MCF 10A (cell line): Measurements from ENCODE around the gene TMEM247. TPM values are rescaled to one million over a fixed set of nuclear protein-coding genes. Genes with fewer than 3 reads are reported as not detected.

ENCODE experiments used
- BruUV-seq: library from RNA; stranded (reverse); fragments of 400-500 nt; replicated peaks from 2 replicates; lab custom pipeline; 2021; lab: Mats Ljungman, UMichigan
- CTCF ChIA-PET: fragments of 300-600 bp; sonication (Branson Sonifier 250); formaldehyde crosslinking; extraction: SDS; loops from one replicate; lab custom pipeline; 2021; ENCODE audit warnings: antibody characterized with exemption, inconsistent platforms; lab: Yijun Ruan, JAX
- POLR2A ChIA-PET: fragments of 300-600, 350-650 bp; sonication (Branson Sonifier 250); formaldehyde crosslinking; extraction: SDS; loops from one replicate; lab custom pipeline; 2020; ENCODE audit warnings: antibody characterized with exemption, inconsistent platforms; lab: Yijun Ruan, JAX
- DNase-seq: peaks from one replicate; pipeline ENCODE4 v3.0.0-alpha.2; 2018; ENCODE audit not compliant: unreplicated experiment
- H3K27ac Mint-ChIP-seq: one replicate; pipeline ENCODE4 v1.8.0; 2022; ENCODE audit warnings: mild to moderate bottlenecking, low read depth, mixed read lengths; ENCODE audit not compliant: unreplicated experiment
- H3K27me3 Mint-ChIP-seq: one replicate; pipeline ENCODE4 v1.8.0; 2022; ENCODE audit warnings: mixed read lengths; ENCODE audit not compliant: insufficient read depth, unreplicated experiment
- H3K36me3 Mint-ChIP-seq: one replicate; pipeline ENCODE4 v1.8.0; 2022; ENCODE audit warnings: mild to moderate bottlenecking, moderate library complexity, mixed read lengths; ENCODE audit not compliant: insufficient read depth, unreplicated experiment
- H3K4me1 Mint-ChIP-seq: one replicate; pipeline ENCODE4 v1.8.0; 2022; ENCODE audit warnings: mixed read lengths; ENCODE audit not compliant: insufficient read depth, unreplicated experiment
- H3K4me3 Mint-ChIP-seq: one replicate; pipeline ENCODE4 v1.8.0; 2022; ENCODE audit warnings: mild to moderate bottlenecking, moderate library complexity, mixed read lengths; ENCODE audit not compliant: unreplicated experiment
- H3K9me3 Mint-ChIP-seq: one replicate; pipeline ENCODE4 v1.8.0; 2022; ENCODE audit warnings: mixed read lengths; ENCODE audit not compliant: unreplicated experiment
- intact Hi-C: fragments of 100-400 bp; cut with micrococcal nuclease; formaldehyde crosslinking; loops from 2 replicates; pipeline ENCODE4 v1.14.1; 2022
- total RNA-seq: library from RNA; stranded (reverse); gene quantifications from 2 replicates; pipeline ENCODE4 v1.2.3, GENCODE V29; 2022
- TF ChIP-seq, protein P1 (sequence below): fragments of 200-600 bp; IDR thresholded peaks from one replicate; pipeline ENCODE4 v1.8.0; 2022; ENCODE audit warnings: antibody characterized with exemption, mild to moderate bottlenecking; ENCODE audit not compliant: unreplicated experiment

TMEM247 gene
- total RNA-seq, 1 experiment from 2014 or later = not detected

DNA sequence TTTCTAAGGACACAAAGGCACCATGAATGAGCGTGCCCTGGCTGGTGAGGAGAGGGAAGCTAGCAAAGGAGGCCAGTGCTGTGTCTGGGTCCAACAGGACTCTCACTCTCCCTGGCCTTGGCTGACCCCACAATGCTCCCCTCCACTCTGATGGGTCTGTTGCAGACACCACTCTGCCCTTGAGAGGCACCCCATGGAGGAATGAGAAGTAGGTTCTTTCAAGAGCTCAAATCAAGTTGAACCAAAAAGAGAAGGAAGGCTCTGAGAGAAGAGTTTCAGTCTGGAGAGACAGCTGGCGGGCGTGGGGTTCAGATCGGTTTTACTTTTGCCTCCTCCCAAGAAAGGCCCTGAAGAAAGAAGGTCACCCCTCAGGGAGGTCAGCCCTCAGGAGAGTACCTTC lies 18.4 kb downstream of the TMEM247 start:
- no peaks in the 10 kb centered on the region for H3K27me3 Mint-ChIP-seq

GRCh38 chr2:46498681-46499080 lies 19.3 kb downstream of the TMEM247 start:
- intact Hi-C loops = no loop called here
- Mint-ChIP-seq H3K27me3 (no peaks in the 10 kb centered on the region), H3K4me3 (peak overlapping the region; percentile 35), H3K27ac (no peak overlapping the region), H3K9me3 (no peaks in the 10 kb centered on the region), H3K4me1 (peaks cover 4% of the 10 kb centered on the region), H3K36me3 (no peaks in the 10 kb centered on the region)
- ChIA-PET POLR2A (interaction anchor here (1.0 kb wide), 1 partner anchor 17 kb away, joined by 3 read pairs; no protein-coding TSS in a partner anchor), CTCF (interaction anchor here (0.6 kb wide), 2 partner anchors 854 to 1535 kb away, joined by 3 read pairs; no protein-coding TSS in a partner anchor)
- BruUV-seq = no TSS peak
- no peak for DNase-seq
- TF ChIP-seq, protein P1, sequence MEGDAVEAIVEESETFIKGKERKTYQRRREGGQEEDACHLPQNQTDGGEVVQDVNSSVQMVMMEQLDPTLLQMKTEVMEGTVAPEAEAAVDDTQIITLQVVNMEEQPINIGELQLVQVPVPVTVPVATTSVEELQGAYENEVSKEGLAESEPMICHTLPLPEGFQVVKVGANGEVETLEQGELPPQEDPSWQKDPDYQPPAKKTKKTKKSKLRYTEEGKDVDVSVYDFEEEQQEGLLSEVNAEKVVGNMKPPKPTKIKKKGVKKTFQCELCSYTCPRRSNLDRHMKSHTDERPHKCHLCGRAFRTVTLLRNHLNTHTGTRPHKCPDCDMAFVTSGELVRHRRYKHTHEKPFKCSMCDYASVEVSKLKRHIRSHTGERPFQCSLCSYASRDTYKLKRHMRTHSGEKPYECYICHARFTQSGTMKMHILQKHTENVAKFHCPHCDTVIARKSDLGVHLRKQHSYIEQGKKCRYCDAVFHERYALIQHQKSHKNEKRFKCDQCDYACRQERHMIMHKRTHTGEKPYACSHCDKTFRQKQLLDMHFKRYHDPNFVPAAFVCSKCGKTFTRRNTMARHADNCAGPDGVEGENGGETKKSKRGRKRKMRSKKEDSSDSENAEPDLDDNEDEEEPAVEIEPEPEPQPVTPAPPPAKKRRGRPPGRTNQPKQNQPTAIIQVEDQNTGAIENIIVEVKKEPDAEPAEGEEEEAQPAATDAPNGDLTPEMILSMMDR = no peak

More for the DNA sequence above, 18.4 kb downstream of the TMEM247 start:
- H3K4me1 Mint-ChIP-seq = peaks cover 12% of the 10 kb centered on the region
- DNase-seq = no peak
- no peak overlapping the region for H3K4me3 Mint-ChIP-seq
- TF ChIP-seq, protein P1 = no peak
- H3K36me3 Mint-ChIP-seq = no peaks in the 10 kb centered on the region
- intact Hi-C loops = no loop called here
- CTCF ChIA-PET = interaction anchor here (0.5 kb wide), 1 partner anchor 20 kb away, joined by 3 read pairs; no protein-coding TSS in a partner anchor
- no peaks in the 10 kb centered on the region for H3K9me3 Mint-ChIP-seq
- H3K27ac Mint-ChIP-seq = no peak overlapping the region
- no TSS peak for BruUV-seq
- POLR2A ChIA-PET = interaction anchor here (0.6 to 1.1 kb wide), 3 partner anchors 11 to 16 kb away, joined by 3 to 4 read pairs (median 3); no protein-coding TSS in a partner anchor

DNA sequence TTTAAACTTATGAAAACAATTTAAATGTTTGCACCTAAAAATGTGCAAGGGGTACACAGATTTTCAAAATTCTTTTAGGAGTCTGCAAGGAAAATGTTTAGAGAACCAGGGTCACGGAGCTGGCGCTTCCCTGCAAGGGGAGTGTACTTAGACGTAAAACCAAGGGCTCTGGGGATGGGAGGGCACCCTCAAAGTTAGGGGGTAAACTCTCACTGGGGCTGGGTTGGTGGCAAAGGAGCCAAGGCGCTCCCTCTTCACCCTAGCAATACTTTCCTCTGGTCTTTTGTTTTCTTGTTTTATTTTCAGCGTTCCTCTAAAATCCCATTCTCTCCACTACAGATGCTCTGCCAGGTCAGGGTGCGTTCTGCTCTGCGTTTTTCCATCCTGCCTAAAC lies 20.0 kb downstream of the TMEM247 start:
- Mint-ChIP-seq H3K4me1 (no peaks in the 10 kb centered on the region), H3K27me3 (no peaks in the 10 kb centered on the region), H3K4me3 (peak overlapping the region; percentile 83), H3K27ac (peak overlapping the region; percentile 84), H3K9me3 (no peaks in the 10 kb centered on the region), H3K36me3 (no peaks in the 10 kb centered on the region)
- CTCF ChIA-PET = interaction anchor here (0.6 kb wide), 1 partner anchor 855 kb away, joined by 3 read pairs; no protein-coding TSS in a partner anchor
- intact Hi-C loops = no loop called here
- POLR2A ChIA-PET = no interaction called here
- TF ChIP-seq, protein P1 = no peak
- no TSS peak for BruUV-seq
- DNase-seq = no peak

DNA sequence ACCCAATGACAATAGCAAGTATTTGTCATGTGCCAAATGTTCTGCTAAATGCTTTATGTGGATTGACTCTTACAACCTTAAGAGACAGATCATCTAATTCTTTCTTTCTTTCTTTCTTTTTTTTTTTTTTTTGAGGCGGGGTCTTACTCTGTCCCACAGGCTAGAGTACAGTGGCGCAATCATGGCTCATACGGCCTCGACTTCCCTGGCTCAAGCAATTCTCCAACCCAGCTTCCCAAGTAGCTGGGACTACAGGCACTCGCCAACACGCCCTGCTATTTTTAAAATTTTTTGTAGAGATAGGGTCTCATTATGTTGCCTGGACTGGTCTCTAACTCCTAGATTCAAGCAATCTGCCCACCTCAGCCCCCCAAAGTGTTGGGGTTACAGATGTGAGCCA lies 21.4 kb downstream of the TMEM247 start:
- BruUV-seq = no TSS peak
- ChIA-PET CTCF (interaction anchor here (0.6 kb wide), 1 partner anchor 28 kb away, joined by 3 read pairs; no protein-coding TSS in a partner anchor), POLR2A (interaction anchor here (1.3 kb wide), 1 partner anchor 10 kb away, joined by 4 read pairs; no protein-coding TSS in a partner anchor)
- Mint-ChIP-seq H3K4me3 (no peak overlapping the region), H3K4me1 (no peaks in the 10 kb centered on the region), H3K9me3 (no peaks in the 10 kb centered on the region), H3K36me3 (no peaks in the 10 kb centered on the region), H3K27me3 (no peaks in the 10 kb centered on the region), H3K27ac (no peak overlapping the region)
- TF ChIP-seq, protein P1 = no peak
- DNase-seq = no peak
- intact Hi-C loops = no loop called here
